Stomach (tissue), 4 donors: ENCODE results near the gene PNPLA3.

Experiments
- POLR2A ChIP-seq, 4 donors: fragments of 450-650 bp; IDR thresholded peaks; one replicate each; pipeline ENCODE4 v1.6.1; 2016; ENCODE audit warnings: antibody characterized with exemption in 4 of 4, control low read depth in 2 of 4, mild to moderate bottlenecking in 1 of 4, moderate library complexity in 1 of 4
- TF ChIP-seq, protein P1 (sequence below), 7 experiments: fragments of 450-650 bp in 4 of 7; fragments of 200-600 bp in 3 of 7; sonication (generic) in 3 of 7; IDR thresholded peaks; one replicate each; pipeline ENCODE4 v1.5.1; 2016 to 2019; ENCODE audit warnings: antibody characterized with exemption in 7 of 7, control low read depth in 2 of 7, mild to moderate bottlenecking in 1 of 7

DNA sequence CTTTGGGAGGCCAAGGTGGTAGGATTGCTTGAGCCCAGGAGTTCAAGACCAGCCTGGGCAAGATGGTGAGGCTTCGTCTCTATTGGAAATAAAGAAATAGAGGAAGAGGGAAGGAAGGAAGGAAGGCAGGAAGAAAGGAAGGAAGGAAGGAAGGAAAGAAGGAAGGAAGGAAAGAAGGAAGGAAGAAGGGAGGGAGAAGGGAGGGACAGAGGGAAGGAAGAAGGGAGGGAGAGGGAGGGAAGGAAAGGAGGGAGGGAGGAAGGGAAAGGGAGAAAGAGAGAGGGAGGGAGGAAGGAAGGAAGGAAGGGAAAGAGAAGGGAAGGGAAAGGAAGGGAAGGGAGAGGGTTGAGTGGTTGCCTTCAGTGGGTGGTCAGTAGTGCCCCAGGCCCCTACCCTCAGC, 13.9 kb upstream of the PNPLA3 start:
- TF ChIP-seq, protein P1, sequence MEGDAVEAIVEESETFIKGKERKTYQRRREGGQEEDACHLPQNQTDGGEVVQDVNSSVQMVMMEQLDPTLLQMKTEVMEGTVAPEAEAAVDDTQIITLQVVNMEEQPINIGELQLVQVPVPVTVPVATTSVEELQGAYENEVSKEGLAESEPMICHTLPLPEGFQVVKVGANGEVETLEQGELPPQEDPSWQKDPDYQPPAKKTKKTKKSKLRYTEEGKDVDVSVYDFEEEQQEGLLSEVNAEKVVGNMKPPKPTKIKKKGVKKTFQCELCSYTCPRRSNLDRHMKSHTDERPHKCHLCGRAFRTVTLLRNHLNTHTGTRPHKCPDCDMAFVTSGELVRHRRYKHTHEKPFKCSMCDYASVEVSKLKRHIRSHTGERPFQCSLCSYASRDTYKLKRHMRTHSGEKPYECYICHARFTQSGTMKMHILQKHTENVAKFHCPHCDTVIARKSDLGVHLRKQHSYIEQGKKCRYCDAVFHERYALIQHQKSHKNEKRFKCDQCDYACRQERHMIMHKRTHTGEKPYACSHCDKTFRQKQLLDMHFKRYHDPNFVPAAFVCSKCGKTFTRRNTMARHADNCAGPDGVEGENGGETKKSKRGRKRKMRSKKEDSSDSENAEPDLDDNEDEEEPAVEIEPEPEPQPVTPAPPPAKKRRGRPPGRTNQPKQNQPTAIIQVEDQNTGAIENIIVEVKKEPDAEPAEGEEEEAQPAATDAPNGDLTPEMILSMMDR (IDR thresholded peaks at IDR 0.05) = no peak
- TF ChIP-seq POLR2A (IDR thresholded peaks at IDR 0.05) = no peak
